MM.1S (cell line): ENCODE data around the gene TMC8.

Experiments used
- DNase-seq: peaks from one replicate; pipeline ENCODE4 v3.0.0-alpha.2; 2015
- H2AFZ ChIP-seq: fragments of 300-600 bp; sonication (generic); 2 replicates; pipeline ENCODE4 v1.6.0; 2016; ENCODE audit warnings: antibody characterized with exemption, low read length
- H3F3A ChIP-seq: fragments of 300-600 bp; sonication (generic); 2 replicates; pipeline ENCODE4 v1.6.1; 2016; ENCODE audit warnings: mild to moderate bottlenecking, antibody characterized with exemption, low read length, moderate library complexity, mixed read lengths; ENCODE audit not compliant: insufficient read depth
- H3K27ac ChIP-seq: fragments of 300-600 bp; sonication (generic); 2 replicates; pipeline ENCODE4 v1.5.1; 2016; ENCODE audit warnings: mild to moderate bottlenecking, low read length
- H3K27me3 ChIP-seq: fragments of 300-600 bp; sonication (generic); replicated peaks from 2 replicates; pipeline ENCODE4 v1.6.0; 2016; ENCODE audit warnings: low read length; ENCODE audit not compliant: insufficient read depth
- H3K36me3 ChIP-seq: fragments of 300-600 bp; sonication (generic); replicated peaks from 2 replicates; pipeline ENCODE4 v1.6.1; 2016; ENCODE audit warnings: mild to moderate bottlenecking, low read length, mixed read lengths; ENCODE audit not compliant: insufficient read depth
- H3K4me1 ChIP-seq: fragments of 300-600 bp; sonication (generic); 2 replicates; pipeline ENCODE4 v1.6.1; 2016; ENCODE audit warnings: low read length, mixed read lengths
- H3K4me2 ChIP-seq: fragments of 300-600 bp; sonication (generic); 2 replicates; pipeline ENCODE4 v1.6.0; 2016; ENCODE audit warnings: low read depth, low read length
- H3K4me3 ChIP-seq: fragments of 300-600 bp; sonication (generic); 2 replicates; pipeline ENCODE4 v1.5.1; 2016; ENCODE audit warnings: low read length, mixed read lengths
- H3K79me2 ChIP-seq: fragments of 300-600 bp; sonication (generic); 2 replicates; pipeline ENCODE4 v1.6.1; 2016; ENCODE audit warnings: mixed run types, low read length, mixed read lengths
- H3K9ac ChIP-seq: fragments of 300-600 bp; sonication (generic); 2 replicates; pipeline ENCODE4 v1.6.1; 2016; ENCODE audit warnings: low read length, mixed read lengths
- H3K9me2 ChIP-seq: fragments of 300-600 bp; sonication (generic); replicated peaks from 2 replicates; pipeline ENCODE4 v1.6.1; 2016; ENCODE audit warnings: mild to moderate bottlenecking, low read length, mixed read lengths; ENCODE audit not compliant: insufficient read depth
- H3K9me3 ChIP-seq: fragments of 300-600 bp; sonication (generic); replicated peaks from 2 replicates; pipeline ENCODE4 v1.6.1; 2016; ENCODE audit warnings: mild to moderate bottlenecking, low read length, mixed read lengths; ENCODE audit not compliant: insufficient read depth
- H4K20me1 ChIP-seq: fragments of 300-600 bp; sonication (generic); 2 replicates; pipeline ENCODE4 v1.6.1; 2016; ENCODE audit warnings: mild to moderate bottlenecking, low read length, moderate library complexity, mixed read lengths; ENCODE audit not compliant: insufficient read depth
- EZH2 ChIP-seq: fragments of 300-600 bp; sonication (generic); optimal IDR thresholded peaks from 2 replicates; pipeline ENCODE3; 2017; ENCODE audit warnings: low read depth, mild to moderate bottlenecking, antibody characterized with exemption, low read length, mixed read lengths
- EZH2phosphoT487 ChIP-seq: fragments of 300-600 bp; sonication (generic); IDR thresholded peaks from 2 replicates; pipeline ENCODE4 v1.6.1; 2018; ENCODE audit warnings: antibody characterized with exemption, low read length
- TF ChIP-seq, protein P1 (sequence below): fragments of 300-600 bp; sonication (generic); IDR thresholded peaks from 2 replicates; pipeline ENCODE4 v1.5.1; 2016; ENCODE audit warnings: antibody characterized with exemption, low read length, mixed read lengths

TMC8 gene

DNA sequence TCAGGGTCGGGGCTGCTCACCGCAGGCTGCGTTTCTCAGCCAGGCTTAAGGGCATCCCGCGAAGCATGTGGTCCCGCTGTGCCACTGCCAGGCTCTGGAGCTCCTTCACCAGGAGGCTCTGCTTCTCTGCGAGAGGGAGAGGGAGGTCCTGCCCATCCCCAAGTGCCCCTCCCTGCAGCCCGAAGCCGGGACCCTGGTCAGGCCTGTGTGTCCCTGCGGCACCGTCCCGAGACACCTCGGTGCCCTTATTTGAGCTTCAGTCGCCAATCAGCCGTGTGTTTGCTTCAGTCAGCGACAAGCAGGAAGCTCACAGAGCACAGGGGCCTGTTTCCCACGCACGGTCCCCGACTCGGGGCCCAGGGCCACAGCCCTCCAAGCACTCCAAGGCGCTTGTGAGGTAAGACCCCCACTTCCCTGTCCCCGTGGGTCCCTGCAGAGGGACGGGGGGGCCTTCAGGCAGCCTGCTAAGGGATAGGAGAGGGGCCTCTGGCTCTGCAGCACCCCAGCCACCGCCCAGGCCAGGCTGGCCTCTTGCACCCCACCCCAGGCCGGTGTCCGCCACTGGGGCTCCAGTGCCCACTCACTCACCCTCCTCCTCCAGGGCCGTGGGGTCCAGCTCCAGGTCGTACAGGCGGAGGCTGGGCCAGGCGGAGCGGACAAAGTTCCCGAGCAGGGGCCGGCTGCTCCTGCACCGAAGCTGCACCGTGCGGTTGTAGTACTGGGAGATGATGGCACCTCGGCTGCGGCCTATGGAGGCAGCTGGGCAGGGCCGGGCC is 5.2 kb upstream of the TMC8 start:
- Histone ChIP-seq H3K9ac (no peak overlapping the region), H3K4me3 (no peak overlapping the region), H3K9me2 (no peaks in the 10 kb centered on the region), H3K36me3 (0 out of 2 replicates have a peak, but pooled peaks cover 6% of the 10 kb centered on the region), H3K9me3 (no peaks in the 10 kb centered on the region), H3K27me3 (no peaks in the 10 kb centered on the region), H3K4me1 (peaks cover 57% of the 10 kb centered on the region), H2AFZ (no peak overlapping the region), H4K20me1 (no peaks in the 10 kb centered on the region), H3K27ac (no peak overlapping the region), H3F3A (peaks cover 33% of the 10 kb centered on the region), H3K79me2 (peaks cover 76% of the 10 kb centered on the region), H3K4me2 (no peak overlapping the region)
- no peak for DNase-seq
- TF ChIP-seq EZH2phosphoT487 (no peak), EZH2 (no peak)
- TF ChIP-seq, protein P1, sequence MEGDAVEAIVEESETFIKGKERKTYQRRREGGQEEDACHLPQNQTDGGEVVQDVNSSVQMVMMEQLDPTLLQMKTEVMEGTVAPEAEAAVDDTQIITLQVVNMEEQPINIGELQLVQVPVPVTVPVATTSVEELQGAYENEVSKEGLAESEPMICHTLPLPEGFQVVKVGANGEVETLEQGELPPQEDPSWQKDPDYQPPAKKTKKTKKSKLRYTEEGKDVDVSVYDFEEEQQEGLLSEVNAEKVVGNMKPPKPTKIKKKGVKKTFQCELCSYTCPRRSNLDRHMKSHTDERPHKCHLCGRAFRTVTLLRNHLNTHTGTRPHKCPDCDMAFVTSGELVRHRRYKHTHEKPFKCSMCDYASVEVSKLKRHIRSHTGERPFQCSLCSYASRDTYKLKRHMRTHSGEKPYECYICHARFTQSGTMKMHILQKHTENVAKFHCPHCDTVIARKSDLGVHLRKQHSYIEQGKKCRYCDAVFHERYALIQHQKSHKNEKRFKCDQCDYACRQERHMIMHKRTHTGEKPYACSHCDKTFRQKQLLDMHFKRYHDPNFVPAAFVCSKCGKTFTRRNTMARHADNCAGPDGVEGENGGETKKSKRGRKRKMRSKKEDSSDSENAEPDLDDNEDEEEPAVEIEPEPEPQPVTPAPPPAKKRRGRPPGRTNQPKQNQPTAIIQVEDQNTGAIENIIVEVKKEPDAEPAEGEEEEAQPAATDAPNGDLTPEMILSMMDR, result no peak

DNA sequence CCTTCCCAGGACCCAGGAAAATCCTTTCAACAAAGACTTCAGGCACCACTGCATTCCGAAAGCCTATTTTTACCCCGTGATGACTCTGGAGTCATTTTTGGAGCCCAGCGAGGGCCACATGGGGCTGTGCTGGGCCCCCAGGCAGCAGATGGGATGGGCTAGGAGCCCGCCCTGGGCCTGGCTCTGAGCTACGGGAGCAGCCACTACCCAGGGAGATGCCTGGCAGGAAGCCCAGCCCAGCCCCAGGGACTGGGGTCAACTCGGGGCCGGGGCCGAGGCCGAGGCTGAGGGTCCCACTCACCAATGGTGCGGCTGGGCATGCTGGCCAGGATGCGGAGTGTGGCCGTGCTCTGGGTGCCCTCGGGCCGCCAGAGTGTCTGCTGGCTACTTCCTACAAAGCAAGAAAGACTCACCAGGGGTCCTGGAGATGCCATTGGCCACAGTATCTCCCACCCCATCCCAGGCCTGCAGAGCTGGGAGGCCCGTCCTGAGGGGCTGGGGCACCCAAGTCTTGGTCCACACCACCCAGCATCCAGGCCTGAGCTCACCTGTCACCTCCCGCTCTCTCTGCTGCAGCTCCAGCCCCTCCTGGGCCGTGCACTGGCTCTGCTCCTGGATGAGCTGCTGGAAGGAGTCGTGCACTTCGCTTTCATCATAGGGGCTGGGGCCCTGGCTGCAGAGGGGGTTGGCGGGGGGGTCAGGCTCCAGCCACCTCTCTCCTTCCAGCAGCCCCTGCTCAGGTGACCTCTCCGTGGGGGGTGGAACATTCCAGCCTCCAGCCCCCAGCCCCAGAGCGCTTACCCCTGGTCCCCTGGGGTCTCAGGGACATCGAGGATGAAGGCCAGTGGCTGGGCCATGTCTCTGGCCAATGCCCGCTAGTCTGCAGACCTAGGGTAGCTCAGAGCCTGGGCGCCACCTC is 4.3 kb upstream of the TMC8 start:
- Histone ChIP-seq H3K27me3 (no peaks in the 10 kb centered on the region), H3K4me1 (peaks cover 51% of the 10 kb centered on the region), H3K27ac (peak overlapping the region; percentile 73; the same call in 1 of the 2 replicates)

DNA sequence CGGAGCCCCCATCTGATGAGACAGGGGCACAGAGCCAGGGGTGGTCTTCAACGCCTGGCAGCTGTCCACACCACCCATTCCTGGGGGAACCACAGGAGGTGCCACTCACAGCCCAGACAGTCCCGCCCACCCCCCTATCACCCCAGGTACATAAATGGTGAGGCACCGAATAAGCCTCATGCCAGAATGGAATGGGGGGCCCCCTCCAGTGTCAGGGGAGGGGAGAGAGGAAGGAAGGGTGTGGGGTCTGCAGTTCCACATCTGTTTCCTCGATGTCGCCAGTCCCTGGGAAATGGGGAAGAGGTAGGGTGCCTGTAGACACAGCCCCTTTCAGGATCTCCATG is 3.7 kb upstream of the TMC8 start:
- no peaks in the 10 kb centered on the region for H3K9me2 ChIP-seq
- no peak for DNase-seq
- H3K79me2 ChIP-seq, result peaks cover 81% of the 10 kb centered on the region
- H3K4me1 ChIP-seq, result peaks cover 46% of the 10 kb centered on the region
- H3F3A ChIP-seq, result peaks cover 29% of the 10 kb centered on the region
- no peaks in the 10 kb centered on the region for H4K20me1 ChIP-seq
- no peaks in the 10 kb centered on the region for H3K9me3 ChIP-seq
- peak overlapping the region; percentile 96 for H3K4me3 ChIP-seq
- H3K36me3 ChIP-seq, result 0 out of 2 replicates have a peak, but pooled peaks cover 6% of the 10 kb centered on the region
- H3K27me3 ChIP-seq, result no peaks in the 10 kb centered on the region
- peak overlapping the region; percentile 73; the same call in 1 of the 2 replicates for H3K27ac ChIP-seq
- peak overlapping the region; percentile 93; the same call in 1 of the 2 replicates for H3K9ac ChIP-seq
- H2AFZ ChIP-seq, result no peak overlapping the region
- TF ChIP-seq, protein P1, result no peak
- TF ChIP-seq EZH2, result no peak
- no peak for TF ChIP-seq EZH2phosphoT487
- peak overlapping the region; percentile 88 for H3K4me2 ChIP-seq

More for the DNA sequence above, 4.3 kb upstream of the TMC8 start:
- H3K4me3 ChIP-seq, result peak overlapping the region; percentile 96
- DNase-seq, result no peak
- peak overlapping the region; percentile 88 for H3K4me2 ChIP-seq
- H3K79me2 ChIP-seq, result peaks cover 77% of the 10 kb centered on the region
- H3F3A ChIP-seq, result peaks cover 32% of the 10 kb centered on the region
- H4K20me1 ChIP-seq, result no peaks in the 10 kb centered on the region
- H2AFZ ChIP-seq, result no peak overlapping the region
- 0 out of 2 replicates have a peak, but pooled peaks cover 6% of the 10 kb centered on the region for H3K36me3 ChIP-seq
- H3K9me3 ChIP-seq, result no peaks in the 10 kb centered on the region
- H3K9ac ChIP-seq, result peak overlapping the region; percentile 93; the same call in 1 of the 2 replicates
- H3K9me2 ChIP-seq, result no peaks in the 10 kb centered on the region
- TF ChIP-seq EZH2phosphoT487 (no peak), EZH2 (no peak)
- TF ChIP-seq, protein P1, result no peak
